ENCODE measurements around the gene NUDT3.
A peak's percentile ranks its signal among the peaks of the same experiment; 100 is the strongest.
"Not testable (repeated sequence)": the region's sequence is repeated elsewhere in the genome, so short reads cannot be mapped to it uniquely, and the experiment has no call there.

Gene NUDT3

DNA sequence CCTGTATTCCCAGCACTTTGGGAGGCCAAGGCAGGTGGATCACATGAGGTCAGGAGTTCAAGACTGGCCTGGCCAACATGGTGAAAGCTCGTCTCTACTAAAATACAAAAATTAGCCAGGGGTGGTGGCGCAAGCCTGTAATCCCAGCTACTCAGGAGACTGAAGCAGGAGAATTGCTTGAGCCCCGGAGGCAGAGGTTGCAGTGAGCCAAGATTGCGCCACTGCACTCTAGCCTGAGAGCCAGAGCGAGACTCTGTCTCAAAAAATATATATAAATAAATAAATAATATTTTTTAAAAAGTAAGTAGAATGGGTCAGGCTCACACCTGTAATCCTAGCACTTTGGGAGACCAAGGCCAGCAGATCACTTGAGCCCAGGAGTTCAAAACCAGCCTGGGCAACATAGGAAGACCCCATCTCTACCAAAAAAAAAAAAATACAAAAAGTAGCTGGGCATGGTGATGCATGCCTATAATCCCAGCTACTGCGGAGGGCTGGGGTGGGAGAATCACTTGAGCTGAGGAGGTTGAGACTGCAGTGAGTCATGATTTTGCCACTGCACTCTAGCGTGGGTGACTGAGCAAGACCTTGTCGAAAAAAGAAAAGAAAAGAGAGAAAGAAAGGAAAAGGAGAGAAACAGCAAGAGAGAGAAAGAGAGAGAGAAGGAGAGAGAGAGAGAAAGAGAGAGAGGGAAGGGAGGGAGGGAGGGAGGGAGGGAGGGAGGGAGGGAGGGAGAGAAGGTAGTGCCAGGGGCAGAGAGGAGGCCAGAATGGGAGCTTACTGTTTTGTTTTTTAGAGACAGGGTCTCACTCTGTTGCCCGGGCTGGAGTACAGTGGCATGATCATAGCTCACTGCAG lies 26.5 kb downstream of the NUDT3 start:
- not testable (repeated sequence) for FAIRE-seq

DNA sequence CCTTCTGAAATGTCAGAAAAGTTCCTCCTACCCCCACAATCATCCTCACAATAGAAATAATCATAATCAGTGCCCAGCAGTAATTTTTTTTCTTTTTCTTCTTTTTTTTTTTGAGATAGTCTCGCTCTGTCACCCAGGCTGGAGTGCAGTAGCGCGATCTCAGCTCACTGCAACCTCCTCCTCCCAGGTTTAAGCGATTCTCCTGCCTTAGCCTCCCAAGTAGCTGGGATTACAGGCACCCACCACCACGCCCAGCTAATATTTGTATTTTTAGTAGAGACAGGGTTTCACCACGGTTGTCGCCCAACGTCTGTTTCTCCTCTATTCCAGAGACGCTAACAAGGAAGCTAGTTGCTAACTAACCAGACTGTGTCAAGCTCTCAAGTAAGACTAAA lies 28.8 kb downstream of the NUDT3 start:
- not testable (repeated sequence) for FAIRE-seq

DNA sequence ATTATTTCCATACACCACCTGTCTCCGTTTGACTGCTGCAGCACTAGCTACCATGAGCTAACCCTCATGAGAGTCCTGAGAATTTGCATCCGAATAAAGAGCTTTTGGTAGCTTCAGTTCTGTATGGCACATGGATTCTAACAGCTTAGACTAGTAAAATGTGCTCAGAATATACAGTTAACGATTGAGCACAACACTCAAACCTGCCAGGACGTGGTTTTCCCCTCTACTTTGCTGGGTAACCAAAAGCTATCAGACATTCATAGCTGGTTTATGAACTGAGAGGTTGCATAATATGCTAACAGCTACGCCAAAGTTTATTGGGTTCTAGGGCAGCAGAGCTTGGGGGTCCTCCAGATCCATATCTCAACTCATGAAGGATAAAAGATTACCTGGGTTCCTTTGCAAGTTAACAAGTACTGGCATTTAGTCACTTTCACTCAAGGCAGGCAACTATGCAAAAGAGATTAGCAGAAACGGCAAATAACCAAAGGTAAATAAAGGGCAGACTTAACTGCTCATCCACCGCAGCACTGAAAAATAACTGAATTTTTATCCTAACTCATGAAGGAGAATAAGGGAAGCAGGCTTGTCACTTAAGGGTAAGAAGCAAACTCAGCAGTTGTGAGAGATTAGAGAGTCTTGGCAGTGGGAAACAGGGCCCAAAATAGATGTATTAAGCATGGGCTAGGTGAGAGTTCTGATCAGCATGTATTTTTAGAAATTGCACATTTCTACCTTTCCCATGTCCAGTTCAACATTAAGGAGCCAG lies 29.4 kb downstream of the NUDT3 start:
- no peak for FAIRE-seq

DNA sequence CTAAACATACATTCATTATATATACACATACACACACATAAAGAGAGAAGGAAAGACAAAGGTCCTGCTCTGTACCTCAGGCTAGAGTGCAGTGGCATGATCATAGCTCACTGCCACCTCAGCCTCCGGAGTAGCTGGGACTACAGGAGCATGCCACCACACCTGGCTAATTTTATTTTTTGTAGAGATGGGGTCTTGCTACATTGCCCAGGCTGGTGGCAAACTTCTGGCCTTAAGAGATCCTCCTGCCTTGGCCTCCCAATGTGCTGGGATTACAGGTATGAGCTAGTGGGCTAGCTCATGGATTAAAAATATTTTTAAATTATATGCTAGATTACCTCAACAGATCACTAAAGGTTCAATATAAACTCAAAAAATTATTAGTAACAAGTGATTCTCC lies 30.3 kb downstream of the NUDT3 start:
- FAIRE-seq, result no peak

DNA sequence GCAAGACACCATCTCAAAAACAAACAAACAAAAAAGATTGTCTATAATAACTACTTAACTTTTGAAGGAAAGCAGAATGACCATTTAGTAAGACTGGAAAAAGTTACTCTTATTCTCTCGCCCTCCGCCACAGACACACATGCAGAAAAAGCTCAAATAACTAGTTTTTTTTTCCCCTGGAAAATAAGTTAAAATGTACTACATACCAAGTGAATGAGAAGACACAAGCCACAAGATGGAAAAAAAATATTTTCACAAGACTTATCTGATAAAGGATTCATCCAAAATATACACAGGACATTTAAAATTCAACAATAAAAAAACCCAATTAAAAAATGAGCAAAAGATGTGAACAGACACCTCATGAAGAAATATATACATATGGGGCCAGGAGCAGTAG lies 31.9 kb downstream of the NUDT3 start:
- no peak for FAIRE-seq

DNA sequence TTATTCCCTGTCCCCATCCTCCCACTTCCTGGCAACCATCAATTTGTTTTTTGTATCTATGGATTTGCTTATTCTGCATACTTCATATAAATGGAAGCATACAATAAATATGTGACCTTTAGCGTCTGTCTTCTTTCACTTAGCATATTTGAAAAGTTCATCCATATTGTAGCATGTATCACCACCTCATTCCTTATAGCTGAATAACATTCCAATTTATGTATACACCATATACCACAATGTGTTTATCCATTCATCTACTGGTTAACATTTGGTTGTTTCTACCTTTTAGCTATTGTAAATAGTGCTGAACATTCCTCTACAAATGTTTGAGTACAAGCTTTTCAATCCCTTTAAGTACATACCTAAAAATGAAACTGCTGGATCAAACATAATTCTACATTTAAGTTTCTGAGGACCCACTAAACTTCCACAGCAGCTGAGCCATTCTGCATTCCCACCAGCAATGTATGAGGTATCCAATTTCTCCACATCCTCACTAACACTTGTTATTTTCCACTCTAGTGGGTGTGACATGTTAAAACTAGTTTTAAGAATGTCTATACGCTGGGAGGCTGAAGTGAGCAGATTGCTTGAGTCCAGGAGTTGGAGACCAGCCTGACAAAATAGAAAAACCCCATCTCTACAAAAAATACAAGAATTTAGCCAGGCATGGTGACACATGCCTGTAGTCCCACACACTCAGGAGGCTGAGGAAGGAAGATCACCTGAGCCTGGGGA lies 32.9 kb downstream of the NUDT3 start:
- FAIRE-seq, result no peak

DNA sequence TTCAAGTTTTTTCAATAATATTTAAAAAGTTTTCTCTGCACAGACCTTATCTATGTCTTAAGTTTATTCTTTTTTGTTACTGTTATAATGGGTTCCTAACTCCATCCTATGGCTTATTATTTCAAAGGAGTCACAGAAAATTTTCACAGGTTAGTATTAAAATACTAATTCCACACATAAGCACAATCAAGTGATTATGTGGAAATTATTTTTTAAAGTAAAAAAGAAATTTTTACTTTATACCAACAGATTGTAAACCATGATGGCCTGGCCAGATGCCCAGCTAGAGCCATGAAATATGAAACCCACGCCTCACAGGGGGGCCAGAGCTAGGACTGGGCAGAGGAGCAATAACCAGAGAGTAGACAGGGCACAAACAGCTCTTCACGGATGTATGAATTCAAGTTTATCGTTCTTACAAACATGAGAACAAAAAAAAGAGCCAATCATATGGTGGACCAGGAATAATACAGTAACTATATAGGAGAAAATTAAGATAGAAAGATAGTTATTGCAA lies 34.0 kb downstream of the NUDT3 start:
- peak; percentile 72 for FAIRE-seq

DNA sequence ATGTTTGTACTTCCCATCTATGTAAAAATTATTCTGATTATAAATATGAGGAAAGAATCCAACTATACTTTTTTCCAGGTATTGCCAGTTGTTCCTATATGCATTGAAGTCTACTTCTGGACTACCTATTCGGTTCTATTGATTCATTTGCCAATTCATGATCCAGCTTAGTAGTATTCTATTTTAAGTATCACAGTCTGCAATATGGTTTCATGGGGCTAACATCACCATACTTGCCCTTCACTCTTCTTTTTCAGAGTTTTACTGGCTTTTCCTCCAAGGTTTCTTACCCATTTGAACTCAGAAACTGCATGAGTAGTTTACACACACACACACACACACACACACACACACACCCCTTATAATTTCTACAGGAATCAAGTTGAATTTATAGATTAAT lies 34.5 kb downstream of the NUDT3 start:
- FAIRE-seq, result no peak

DNA sequence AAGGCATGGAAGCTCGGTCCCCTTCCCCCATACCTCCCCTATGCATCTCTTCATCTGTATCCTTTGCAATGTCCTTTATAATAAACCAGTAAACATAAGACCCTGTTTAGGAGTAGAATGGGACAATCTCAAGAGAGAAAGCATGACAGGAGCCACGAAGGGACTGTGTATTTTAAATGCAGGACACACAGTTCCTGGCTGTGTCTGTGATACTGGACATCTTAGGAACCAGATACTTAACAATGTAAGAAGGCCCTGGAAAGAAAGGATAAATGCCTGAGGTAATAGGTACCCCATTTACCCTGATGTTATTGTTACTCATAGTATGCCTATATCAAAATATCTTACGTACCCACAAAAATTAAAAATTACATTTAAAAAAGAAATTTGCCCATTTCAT lies 36.6 kb downstream of the NUDT3 start:
- FAIRE-seq, result no peak

DNA sequence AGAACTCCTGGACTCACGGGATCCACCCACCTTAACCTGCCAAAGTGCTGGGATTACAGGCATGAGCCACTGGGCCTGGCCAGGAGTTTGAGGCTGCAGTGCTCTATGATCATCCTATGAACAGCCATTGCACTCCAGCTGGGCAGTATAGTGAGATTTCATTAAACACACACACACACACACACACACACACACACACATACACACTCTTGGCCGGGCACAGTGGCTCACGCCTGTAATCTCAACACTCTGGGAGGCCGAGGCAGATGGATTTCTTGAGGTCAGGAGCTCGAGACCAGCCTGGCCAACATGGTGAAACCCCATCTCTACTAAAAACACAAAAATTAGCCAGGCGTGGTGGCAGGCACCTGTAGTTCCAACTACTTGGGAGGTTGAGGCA lies 38.2 kb downstream of the NUDT3 start:
- not testable (repeated sequence) for FAIRE-seq

DNA sequence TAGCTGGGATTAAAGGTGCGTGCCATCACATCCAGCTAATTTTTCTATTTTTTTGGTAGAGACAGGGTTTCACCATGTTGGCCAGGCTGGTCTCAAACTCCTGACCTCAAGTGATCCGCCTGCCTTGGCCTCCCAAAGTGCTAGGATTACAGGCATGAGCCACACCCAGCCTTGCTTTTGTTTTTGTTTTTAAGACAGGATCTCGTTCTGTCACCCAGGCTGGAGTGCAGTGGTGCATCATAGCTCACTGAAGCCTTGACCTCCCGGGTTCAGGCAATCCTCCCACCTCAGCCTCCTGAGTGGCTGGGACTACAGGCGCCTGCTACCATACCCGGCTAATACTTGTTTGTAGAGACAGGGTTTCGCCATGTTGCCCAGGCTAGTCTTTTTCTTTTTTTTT lies 38.9 kb downstream of the NUDT3 start:
- FAIRE-seq, result not testable (repeated sequence)

DNA sequence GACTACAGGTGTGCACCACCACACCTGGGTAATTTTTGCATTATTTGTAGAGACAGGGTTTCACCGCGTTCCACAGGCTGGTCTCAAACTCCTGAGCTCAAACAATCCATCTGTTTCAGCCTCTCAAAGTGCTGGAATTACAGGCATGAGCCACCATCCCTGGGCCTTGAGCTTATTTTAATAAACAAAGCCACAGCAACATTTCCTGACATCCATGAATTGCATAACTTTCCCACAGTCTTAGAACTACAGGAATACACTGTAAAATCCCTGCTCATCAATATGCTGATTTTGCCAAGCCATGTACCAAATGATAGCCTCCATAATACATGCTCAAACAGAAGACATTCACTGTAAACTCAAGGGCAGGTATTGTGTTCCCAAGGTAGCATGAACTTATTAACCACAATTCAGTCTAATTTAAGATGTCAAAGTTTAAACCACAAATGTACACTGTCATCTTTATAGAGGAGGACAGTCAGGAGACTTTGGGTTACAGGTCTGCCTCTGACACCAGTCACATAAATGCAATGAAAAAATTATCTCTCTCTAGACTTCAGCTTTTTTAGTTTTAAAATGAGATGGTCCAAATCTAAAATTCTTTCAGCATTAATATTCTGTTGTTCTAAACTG lies 40.0 kb downstream of the NUDT3 start:
- no peak for FAIRE-seq

DNA sequence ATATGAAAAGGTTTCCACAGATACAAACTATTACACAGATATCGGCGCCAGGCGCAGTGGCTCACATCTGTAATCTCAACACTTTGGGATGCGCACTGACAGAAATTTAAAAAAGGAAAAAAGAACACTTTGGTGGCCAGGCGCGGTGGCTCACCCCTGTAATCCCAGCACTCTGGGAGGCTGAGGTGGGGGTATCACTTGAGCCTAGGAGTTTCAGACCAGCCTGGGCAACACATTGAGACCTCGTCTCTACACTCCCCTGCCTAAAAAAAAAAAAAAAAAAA lies 41.6 kb downstream of the NUDT3 start:
- FAIRE-seq, result no peak

DNA sequence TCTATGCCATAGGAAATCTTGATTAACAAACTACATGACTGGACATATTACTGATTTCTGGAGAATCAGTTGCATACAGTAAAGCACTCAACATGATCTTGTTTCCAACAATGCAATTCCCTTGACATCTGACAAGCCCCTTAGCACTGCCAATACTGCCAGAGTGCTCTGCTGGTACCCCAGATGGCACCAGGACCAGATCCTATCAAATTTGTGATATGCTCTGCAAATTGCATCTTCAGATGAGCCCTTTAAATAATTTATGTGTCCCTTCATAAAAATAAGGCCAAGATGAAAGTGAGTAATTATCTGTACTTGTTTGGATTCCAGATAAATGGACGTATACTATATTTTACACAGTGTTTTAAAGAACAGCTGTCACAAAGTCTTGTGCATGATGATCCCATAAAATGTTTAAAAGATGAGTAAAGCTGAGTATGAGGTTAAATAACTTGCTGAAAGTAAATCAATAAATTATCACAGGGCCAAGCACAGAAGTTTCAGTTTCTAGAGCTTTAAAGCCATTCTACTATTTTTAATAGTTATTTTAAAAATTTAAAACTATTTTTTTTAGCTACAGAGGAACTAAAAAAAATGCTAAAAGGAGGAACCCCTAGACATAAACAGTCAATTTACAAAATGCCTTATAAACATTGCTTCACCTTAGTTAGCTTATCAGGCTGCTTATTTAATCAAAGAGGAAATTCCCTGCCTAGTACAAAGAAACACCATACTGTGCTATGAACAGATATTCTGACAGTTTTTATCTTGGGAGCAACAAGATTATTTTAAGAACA lies 42.1 kb downstream of the NUDT3 start:
- no peak for FAIRE-seq

DNA sequence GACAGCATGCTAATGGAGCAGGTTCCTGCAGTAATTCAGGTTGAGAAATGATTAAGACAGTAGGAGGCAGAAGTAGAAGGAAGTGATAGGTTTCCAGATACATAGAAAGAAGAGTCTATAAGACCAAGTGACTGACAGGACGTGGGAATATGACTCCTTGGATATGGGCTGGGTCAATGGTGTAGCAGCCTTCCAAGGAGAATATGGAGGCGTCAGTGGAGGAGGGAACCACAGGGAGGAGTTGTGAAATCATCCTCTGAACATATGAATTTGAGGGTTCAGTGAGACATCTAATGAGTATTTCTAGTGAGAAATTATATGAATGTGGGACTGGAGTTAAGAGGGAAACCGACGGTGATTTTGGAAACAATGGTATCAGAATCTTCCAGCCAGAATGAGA lies 43.3 kb downstream of the NUDT3 start:
- no peak for FAIRE-seq

DNA sequence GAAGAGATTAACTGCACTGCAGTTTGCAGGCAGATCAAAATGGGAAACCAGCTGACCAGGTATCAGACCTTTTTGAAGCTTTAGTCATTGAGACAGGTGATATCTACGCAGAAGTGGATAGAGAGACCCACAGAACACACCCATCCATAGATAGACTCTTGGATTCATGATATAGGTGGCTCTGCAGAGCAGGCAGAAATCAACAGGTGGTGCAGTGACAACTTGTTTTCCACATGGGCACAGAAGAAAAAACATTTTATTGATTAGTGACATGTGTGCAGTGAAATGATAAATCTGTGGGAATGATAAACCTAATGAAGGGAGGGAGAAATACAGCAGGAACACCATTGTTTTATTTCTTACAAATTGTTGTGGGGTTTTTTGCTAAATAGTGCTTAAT lies 45.2 kb downstream of the NUDT3 start:
- FAIRE-seq, result peak; percentile 61

DNA sequence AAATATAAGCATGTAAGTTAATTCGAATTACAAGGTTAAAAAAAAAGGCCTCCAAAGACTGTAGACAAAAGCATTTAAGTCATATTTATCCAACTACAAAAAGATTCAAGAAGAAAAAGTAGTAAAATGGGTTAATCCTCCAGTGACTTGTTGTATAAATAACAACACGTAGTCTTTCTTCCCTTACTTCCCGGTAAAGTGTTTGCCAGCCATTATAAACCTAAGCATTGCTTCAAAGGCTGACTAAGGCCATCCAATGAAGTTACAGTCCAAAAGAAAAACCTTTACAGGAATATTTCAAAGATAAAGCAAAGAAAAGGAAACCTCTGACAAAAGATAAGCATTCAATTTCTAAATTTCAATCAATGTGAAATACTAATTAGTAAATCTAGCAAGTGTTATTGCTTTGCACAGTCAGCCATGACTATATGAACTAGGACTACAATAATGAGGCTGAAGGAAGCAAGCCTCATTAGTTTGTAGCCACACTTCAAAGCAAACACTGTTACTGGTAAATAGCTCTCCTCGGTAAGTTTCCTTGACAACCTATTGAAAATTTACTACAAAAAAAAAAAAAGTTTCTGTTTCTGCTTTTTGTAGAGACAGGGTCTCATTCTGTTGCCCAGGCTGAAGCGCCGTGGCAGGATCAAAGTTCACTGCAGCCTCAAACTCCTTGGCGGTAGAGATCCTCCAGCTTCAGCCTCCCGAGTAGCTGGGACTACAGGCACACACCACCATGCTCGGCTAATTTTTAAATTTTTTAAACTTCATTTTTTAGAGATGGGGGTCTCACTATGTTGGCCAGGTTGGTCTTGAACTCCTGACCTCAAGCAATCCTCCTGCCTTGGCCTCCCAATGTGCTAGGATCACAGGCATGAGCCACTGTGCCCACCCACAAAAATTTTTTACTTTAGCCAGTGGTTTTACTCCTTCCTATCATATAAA lies 46.0 kb downstream of the NUDT3 start:
- FAIRE-seq, result peak; percentile 96

DNA sequence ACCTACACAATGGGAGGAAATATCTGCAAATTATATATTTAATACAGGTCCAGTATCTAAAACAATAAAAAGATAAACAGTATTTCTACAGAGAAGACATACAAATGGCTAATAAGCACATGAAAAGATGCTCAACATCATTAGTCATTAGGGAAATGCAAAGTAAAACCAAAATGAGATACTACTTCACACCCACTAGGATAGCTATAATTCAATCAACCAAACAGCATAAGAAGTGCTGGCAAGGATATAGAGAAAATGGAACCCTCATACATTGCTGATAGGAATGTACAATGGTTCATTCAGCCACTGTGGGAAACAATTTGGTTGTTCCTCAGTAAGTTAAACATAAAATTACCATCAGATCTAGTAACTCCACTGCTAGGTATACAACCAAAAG lies 48.7 kb downstream of the NUDT3 start:
- FAIRE-seq, result no peak

DNA sequence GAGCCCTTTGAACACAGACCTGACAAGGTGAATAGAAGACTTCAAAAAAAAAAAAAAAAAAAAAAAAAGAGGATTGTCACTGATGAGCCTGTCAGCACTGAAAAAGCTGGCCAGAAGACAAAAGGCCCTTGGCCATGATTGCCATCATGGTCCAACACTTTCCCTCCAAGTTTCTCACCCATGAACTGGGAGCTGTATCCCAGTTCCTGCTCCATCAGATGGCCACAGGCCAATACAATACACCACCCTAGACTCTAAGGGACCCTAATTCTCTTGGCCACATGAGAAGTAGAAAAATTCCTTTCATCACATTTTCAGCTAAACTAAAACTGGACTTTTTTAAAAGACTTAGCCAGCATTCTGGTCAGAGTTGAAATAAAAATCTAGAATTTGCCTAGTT lies 50.2 kb downstream of the NUDT3 start:
- no peak for FAIRE-seq

DNA sequence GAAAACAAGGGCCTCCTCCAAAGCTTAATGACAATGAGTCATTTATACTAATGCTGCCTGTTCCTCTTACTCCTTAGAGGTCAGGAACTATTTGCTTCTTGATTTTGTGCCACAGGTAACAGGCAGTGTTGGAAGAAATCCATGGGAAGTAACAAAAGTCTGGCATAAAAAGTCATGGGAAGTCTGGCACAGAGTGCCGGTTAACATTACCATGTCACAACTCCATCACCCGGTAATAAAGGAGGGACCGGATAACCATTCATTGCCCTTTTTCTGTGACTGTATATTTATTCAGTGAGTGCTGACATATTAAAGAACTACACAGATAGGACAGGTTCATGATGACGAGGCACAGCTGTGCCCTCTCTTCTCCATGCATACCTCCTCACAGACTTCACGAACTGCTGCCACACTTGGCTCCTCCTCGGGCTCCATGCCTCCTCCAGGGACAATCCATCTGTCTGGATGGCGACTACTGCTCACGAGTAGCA lies 50.9 kb downstream of the NUDT3 start:
- FAIRE-seq, result peak; percentile 71

Data from islet of Langerhans (tissue), 1 donor.